Hepatocyte (in vitro differentiated cells): ENCODE measurements around the gene ADAMTS8.

Source experiments
- EZH2 ChIP-seq: fragments of 200-600 bp; sonication (generic); IDR thresholded peaks from 2 replicates; pipeline ENCODE4 v1.6.1; 2016; ENCODE audit warnings: antibody characterized with exemption, mild to moderate bottlenecking, borderline replicate concordance
- EZH2phosphoT487 ChIP-seq: fragments of 200-600 bp; sonication (generic); IDR thresholded peaks from one replicate; pipeline ENCODE4 v1.6.1; 2018; ENCODE audit warnings: antibody characterized with exemption, mild to moderate bottlenecking, low read depth, moderate library complexity; ENCODE audit not compliant: unreplicated experiment, severe bottlenecking
- TF ChIP-seq, protein P1 (sequence below): fragments of 200-600 bp; sonication (generic); IDR thresholded peaks from 2 replicates; pipeline ENCODE4 v1.5.1; 2016; ENCODE audit warnings: antibody characterized with exemption, mild to moderate bottlenecking; ENCODE audit not compliant: poor library complexity

DNA sequence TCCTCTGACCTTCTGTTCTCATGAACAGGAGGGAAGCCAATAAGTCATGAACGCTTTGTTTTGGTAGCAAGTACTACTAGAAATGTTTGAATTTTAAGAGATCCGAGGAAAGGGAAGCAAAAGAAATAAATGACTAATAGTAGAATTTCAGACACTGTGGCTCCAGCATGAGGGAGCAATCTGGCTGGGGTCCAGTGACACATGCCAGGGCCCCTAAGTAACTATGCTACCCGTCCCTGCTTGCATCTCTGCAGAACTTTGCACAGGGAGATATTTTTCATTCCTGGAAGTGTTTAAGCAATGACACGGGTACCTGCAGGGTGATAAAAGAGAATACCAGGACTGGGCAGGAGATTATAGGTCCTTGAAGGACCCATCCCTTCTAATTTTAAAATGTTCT, 7.3 kb upstream of the ADAMTS8 start:
- TF ChIP-seq, protein P1, sequence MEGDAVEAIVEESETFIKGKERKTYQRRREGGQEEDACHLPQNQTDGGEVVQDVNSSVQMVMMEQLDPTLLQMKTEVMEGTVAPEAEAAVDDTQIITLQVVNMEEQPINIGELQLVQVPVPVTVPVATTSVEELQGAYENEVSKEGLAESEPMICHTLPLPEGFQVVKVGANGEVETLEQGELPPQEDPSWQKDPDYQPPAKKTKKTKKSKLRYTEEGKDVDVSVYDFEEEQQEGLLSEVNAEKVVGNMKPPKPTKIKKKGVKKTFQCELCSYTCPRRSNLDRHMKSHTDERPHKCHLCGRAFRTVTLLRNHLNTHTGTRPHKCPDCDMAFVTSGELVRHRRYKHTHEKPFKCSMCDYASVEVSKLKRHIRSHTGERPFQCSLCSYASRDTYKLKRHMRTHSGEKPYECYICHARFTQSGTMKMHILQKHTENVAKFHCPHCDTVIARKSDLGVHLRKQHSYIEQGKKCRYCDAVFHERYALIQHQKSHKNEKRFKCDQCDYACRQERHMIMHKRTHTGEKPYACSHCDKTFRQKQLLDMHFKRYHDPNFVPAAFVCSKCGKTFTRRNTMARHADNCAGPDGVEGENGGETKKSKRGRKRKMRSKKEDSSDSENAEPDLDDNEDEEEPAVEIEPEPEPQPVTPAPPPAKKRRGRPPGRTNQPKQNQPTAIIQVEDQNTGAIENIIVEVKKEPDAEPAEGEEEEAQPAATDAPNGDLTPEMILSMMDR = no peak
- TF ChIP-seq EZH2phosphoT487 (no peak), EZH2 (no peak)
